Measurements from ENCODE around the gene FOXN3.

DNA sequence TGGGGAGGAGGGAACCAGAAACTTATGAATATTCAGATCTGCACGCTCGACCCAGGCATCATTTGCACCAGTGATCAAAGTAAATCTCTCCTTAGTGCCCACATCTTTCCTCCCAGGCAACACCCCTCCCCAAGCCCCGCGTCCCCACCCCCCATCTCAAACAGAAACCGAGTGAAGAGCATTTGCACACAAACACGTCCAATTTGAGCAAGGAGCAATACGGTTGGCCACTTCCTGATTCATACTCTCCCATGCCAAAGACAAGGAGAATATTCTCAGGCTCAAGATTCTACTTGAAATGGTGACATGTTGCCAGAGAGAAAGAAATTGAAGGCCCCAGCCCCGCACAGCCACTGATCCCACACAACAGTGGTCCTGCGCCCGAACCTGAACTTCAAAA lies 7.1 kb downstream of the FOXN3 start:
- TF ChIP-seq, protein P1, sequence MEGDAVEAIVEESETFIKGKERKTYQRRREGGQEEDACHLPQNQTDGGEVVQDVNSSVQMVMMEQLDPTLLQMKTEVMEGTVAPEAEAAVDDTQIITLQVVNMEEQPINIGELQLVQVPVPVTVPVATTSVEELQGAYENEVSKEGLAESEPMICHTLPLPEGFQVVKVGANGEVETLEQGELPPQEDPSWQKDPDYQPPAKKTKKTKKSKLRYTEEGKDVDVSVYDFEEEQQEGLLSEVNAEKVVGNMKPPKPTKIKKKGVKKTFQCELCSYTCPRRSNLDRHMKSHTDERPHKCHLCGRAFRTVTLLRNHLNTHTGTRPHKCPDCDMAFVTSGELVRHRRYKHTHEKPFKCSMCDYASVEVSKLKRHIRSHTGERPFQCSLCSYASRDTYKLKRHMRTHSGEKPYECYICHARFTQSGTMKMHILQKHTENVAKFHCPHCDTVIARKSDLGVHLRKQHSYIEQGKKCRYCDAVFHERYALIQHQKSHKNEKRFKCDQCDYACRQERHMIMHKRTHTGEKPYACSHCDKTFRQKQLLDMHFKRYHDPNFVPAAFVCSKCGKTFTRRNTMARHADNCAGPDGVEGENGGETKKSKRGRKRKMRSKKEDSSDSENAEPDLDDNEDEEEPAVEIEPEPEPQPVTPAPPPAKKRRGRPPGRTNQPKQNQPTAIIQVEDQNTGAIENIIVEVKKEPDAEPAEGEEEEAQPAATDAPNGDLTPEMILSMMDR (conservative IDR thresholded peaks at IDR 0.05; ENCODE audit: low read depth in 2 of 2) = no peak
- TF ChIP-seq, protein P2, sequence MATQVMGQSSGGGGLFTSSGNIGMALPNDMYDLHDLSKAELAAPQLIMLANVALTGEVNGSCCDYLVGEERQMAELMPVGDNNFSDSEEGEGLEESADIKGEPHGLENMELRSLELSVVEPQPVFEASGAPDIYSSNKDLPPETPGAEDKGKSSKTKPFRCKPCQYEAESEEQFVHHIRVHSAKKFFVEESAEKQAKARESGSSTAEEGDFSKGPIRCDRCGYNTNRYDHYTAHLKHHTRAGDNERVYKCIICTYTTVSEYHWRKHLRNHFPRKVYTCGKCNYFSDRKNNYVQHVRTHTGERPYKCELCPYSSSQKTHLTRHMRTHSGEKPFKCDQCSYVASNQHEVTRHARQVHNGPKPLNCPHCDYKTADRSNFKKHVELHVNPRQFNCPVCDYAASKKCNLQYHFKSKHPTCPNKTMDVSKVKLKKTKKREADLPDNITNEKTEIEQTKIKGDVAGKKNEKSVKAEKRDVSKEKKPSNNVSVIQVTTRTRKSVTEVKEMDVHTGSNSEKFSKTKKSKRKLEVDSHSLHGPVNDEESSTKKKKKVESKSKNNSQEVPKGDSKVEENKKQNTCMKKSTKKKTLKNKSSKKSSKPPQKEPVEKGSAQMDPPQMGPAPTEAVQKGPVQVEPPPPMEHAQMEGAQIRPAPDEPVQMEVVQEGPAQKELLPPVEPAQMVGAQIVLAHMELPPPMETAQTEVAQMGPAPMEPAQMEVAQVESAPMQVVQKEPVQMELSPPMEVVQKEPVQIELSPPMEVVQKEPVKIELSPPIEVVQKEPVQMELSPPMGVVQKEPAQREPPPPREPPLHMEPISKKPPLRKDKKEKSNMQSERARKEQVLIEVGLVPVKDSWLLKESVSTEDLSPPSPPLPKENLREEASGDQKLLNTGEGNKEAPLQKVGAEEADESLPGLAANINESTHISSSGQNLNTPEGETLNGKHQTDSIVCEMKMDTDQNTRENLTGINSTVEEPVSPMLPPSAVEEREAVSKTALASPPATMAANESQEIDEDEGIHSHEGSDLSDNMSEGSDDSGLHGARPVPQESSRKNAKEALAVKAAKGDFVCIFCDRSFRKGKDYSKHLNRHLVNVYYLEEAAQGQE (IDR thresholded peaks at IDR 0.05; ENCODE audit: unreplicated experiment) = no peak
- no peak for TF ChIP-seq POLR2AphosphoS5 (IDR thresholded peaks at IDR 0.05; ENCODE audit: low read depth)
- no peak for TF ChIP-seq CREB1 (CRISPR knock-in tag; IDR thresholded peaks at IDR 0.05; ENCODE audit: low read depth)
- TF ChIP-seq, protein P3, sequence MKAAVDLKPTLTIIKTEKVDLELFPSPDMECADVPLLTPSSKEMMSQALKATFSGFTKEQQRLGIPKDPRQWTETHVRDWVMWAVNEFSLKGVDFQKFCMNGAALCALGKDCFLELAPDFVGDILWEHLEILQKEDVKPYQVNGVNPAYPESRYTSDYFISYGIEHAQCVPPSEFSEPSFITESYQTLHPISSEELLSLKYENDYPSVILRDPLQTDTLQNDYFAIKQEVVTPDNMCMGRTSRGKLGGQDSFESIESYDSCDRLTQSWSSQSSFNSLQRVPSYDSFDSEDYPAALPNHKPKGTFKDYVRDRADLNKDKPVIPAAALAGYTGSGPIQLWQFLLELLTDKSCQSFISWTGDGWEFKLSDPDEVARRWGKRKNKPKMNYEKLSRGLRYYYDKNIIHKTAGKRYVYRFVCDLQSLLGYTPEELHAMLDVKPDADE (IDR thresholded peaks at IDR 0.05) = no peak
- no peak for TF ChIP-seq EZH2 (IDR thresholded peaks at IDR 0.05; ENCODE audit: low read depth, unreplicated experiment)
- TF ChIP-seq EZH2phosphoT487 (IDR thresholded peaks at IDR 0.05; ENCODE audit: unreplicated experiment) = no peak
- TF ChIP-seq JUNB (IDR thresholded peaks at IDR 0.05; ENCODE audit: unreplicated experiment) = no peak

Measured in GM23338 (cell line).